ENCODE results near the gene VSIR.

GRCh38 chr10:71771204-71771603 lies 2.1 kb downstream of the VSIR start:
- TF ChIP-seq CTCF (IDR thresholded peaks at IDR 0.05; ENCODE audit: insufficient read depth, low read depth, low read length) (no peak), EZH2 (IDR thresholded peaks at IDR 0.05; ENCODE audit: insufficient read depth, low read length) (no peak)

Measured in astrocyte (in vitro differentiated cells and primary cell).